Esophagus squamous epithelium (tissue), 5 donors: Measurements from ENCODE around the gene RAB3D. TPM values are rescaled to one million over a fixed set of nuclear protein-coding genes. Genes with fewer than 3 reads are reported as not detected.

ENCODE experiments used
- DNase-seq: peaks from one replicate; lab custom pipeline; 2025; lab: John Stamatoyannopoulos, UW
- H3K27ac ChIP-seq, 4 donors: fragments of 200-600 bp; sonication (generic); one replicate each; pipeline ENCODE4 v1.5.1; 2016 to 2019; ENCODE audit warnings: mild to moderate bottlenecking in 1 of 4
- H3K27me3 ChIP-seq, 4 donors: fragments of 200-600 bp; sonication (generic); 1 replicate in 3 of 4; 2 replicates in 1 of 4; pipeline versions ENCODE4 v1.5.1 to v1.6.0; 2017 to 2021; ENCODE audit warnings: antibody characterized with exemption in 1 of 4
- H3K36me3 ChIP-seq, 3 donors: fragments of 200-600 bp; sonication (generic); one replicate each; pipeline ENCODE4 v1.5.1; 2016 to 2019
- H3K4me1 ChIP-seq, 3 donors: fragments of 200-600 bp; sonication (generic); one replicate each; pipeline ENCODE4 v1.5.1; 2017 to 2019
- H3K4me3 ChIP-seq, 4 donors: fragments of 200-600 bp; sonication (generic); 1 replicate in 3 of 4; 2 replicates in 1 of 4; pipeline ENCODE4 v1.5.1; 2016 to 2019; ENCODE audit warnings: mild to moderate bottlenecking in 2 of 4, moderate library complexity in 1 of 4
- H3K9me3 ChIP-seq, 3 donors: fragments of 200-600 bp; sonication (generic); one replicate each; pipeline ENCODE4 v1.5.1; 2016 to 2019
- CTCF ChIP-seq, 6 experiments: fragments of 450-650 bp in 4 of 6; fragments of 200-600 bp in 2 of 6; sonication (generic) in 2 of 6; IDR thresholded peaks; one replicate each; pipeline ENCODE4 v1.5.1; 2016 to 2019; ENCODE audit warnings: antibody characterized with exemption in 6 of 6, mild to moderate bottlenecking in 4 of 6, moderate library complexity in 4 of 6
- POLR2A ChIP-seq, 4 donors: fragments of 450-650 bp; IDR thresholded peaks; one replicate each; pipeline ENCODE4 v1.6.1; 2017; ENCODE audit warnings: antibody characterized with exemption in 4 of 4, mild to moderate bottlenecking in 4 of 4, moderate library complexity in 3 of 4
- WGBS, 2 donors: methylation state at CpG; one replicate each; pipeline ENCODE4 v1.1.5; 2018; 5-methylcytosine and 5-hydroxymethylcytosine counted together
- intact Hi-C: fragments of 100-400 bp; cut with DNase I; formaldehyde crosslinking; loops from one replicate; pipeline ENCODE4 v1.15.0; 2022
- total RNA-seq, 4 donors: library from RNA; depleted of rRNA; stranded (reverse); fragments of >200 nt; gene quantifications; one replicate each; pipeline ENCODE4 v1.1.0, GENCODE V29; 2016
- donor health status: DM: yes; HTN: yes; CAD: no.

RAB3D gene
- total RNA-seq, 4 donors from 2014 or later: 55.9 to 90.4 (median 73.8) TPM

GRCh38 chr19:11374433-11375142, 35.1 kb upstream of the RAB3D start, which contains the start of gene SWSAP1:
TSS of gene SWSAP1 (plus strand) at chr19:11374666. CDS start at chr19:11374681, 15 bp downstream.
- no peaks in the 10 kb centered on the region for H3K9me3 ChIP-seq
- DNase-seq: peak; percentile 98
- 0% methylated on average over 12 to 16 of the region's 44 CpGs for WGBS, 2 donors
- intact Hi-C loops: no loop called here
- H3K4me1 ChIP-seq: peaks cover 25 to 51% (median 40%) of the 10 kb centered on the region in 3 donors
- TF ChIP-seq CTCF (IDR thresholded peaks at IDR 0.05) (peak in 1 of 6 experiments; percentile 25), POLR2A (IDR thresholded peaks at IDR 0.05) (peak in 2 of 4 donors; percentile 3 to 32)
- H3K27me3 ChIP-seq: no peaks in the 10 kb centered on the region
- peak within 1 kb of the TSS; percentile 95 to 99 (median 96) for H3K27ac ChIP-seq
- peak within 1 kb of the TSS; percentile 56 to 86 (median 64) for H3K4me3 ChIP-seq
- H3K36me3 ChIP-seq: peaks cover 0 to 4% (median 0%) of the 10 kb centered on the region in 3 donors

GRCh38 chr19:11373885-11374432, 34.5 kb upstream of the RAB3D start:
- no peak for DNase-seq
- peak overlapping the region; percentile 95 to 99 (median 96) for H3K27ac ChIP-seq
- peaks cover 25 to 49% (median 40%) of the 10 kb centered on the region in 3 donors for H3K4me1 ChIP-seq
- peaks cover 0 to 6% (median 0%) of the 10 kb centered on the region in 3 donors for H3K36me3 ChIP-seq
- no peak for TF ChIP-seq POLR2A (IDR thresholded peaks at IDR 0.05)
- no peak for TF ChIP-seq CTCF (IDR thresholded peaks at IDR 0.05)
- intact Hi-C loops: no loop called here
- peak overlapping the region; percentile 56 to 86 (median 64) for H3K4me3 ChIP-seq
- H3K27me3 ChIP-seq: no peaks in the 10 kb centered on the region
- no peaks in the 10 kb centered on the region for H3K9me3 ChIP-seq
- WGBS, 2 donors: 26 to 38% methylated on average over 10 to 11 of the region's 11 CpGs

GRCh38 chr19:11373166-11373884, 33.9 kb upstream of the RAB3D start:
- intact Hi-C loops: no loop called here
- DNase-seq: no peak
- Histone ChIP-seq H3K4me3 (no peak overlapping the region), H3K36me3 (peaks cover 0 to 7% (median 0%) of the 10 kb centered on the region in 3 donors), H3K27ac (no peak overlapping the region), H3K4me1 (peaks cover 20 to 43% (median 37%) of the 10 kb centered on the region in 3 donors), H3K9me3 (no peaks in the 10 kb centered on the region), H3K27me3 (no peaks in the 10 kb centered on the region)
- no peak for TF ChIP-seq POLR2A (IDR thresholded peaks at IDR 0.05)
- TF ChIP-seq CTCF (IDR thresholded peaks at IDR 0.05): no peak
- 49 to 55% methylated on average over 9 to 10 of the region's 10 CpGs for WGBS, 2 donors

GRCh38 chr19:11370744-11371143, 31.3 kb upstream of the RAB3D start:
- TF ChIP-seq CTCF (IDR thresholded peaks at IDR 0.05) (no peak), POLR2A (IDR thresholded peaks at IDR 0.05) (no peak)
- intact Hi-C loops: no loop called here
- Histone ChIP-seq H3K9me3 (no peaks in the 10 kb centered on the region), H3K27ac (no peak overlapping the region), H3K4me3 (no peak overlapping the region), H3K4me1 (peaks cover 9 to 17% (median 11%) of the 10 kb centered on the region in 3 donors), H3K27me3 (no peaks in the 10 kb centered on the region), H3K36me3 (peaks cover 0 to 33% (median 0%) of the 10 kb centered on the region in 3 donors)
- DNase-seq: no peak
- 76 to 84% methylated on average over 2 of the region's 2 CpGs for WGBS, 2 donors
